OCI-LY1 (cell line): ENCODE measurements around the gene NTRK3.

Experiments used
- H2AFZ ChIP-seq: fragments of 200-600 bp; sonication (generic), shearing (Covaris generic); 2 replicates; pipeline ENCODE4 v1.6.0; 2014; ENCODE audit warnings: antibody characterized with exemption, mild to moderate bottlenecking, low read length
- H3F3A ChIP-seq: fragments of 200-600 bp; sonication (generic), shearing (Covaris generic); 2 replicates; pipeline ENCODE4 v1.6.0; 2014; ENCODE audit warnings: mild to moderate bottlenecking, antibody characterized with exemption, low read length, moderate library complexity; ENCODE audit not compliant: insufficient read depth
- H3K27ac ChIP-seq: fragments of 200-600 bp; sonication (generic); 2 replicates; pipeline ENCODE4 v1.5.1; 2014; ENCODE audit warnings: low read length, mixed run types, mild to moderate bottlenecking, low read depth; ENCODE audit not compliant: poor library complexity, severe bottlenecking
- H3K27me3 ChIP-seq: fragments of 200-600 bp; sonication (generic); 2 replicates; pipeline ENCODE4 v1.6.0; 2014; ENCODE audit warnings: antibody characterized with exemption, mild to moderate bottlenecking, low read length, moderate library complexity; ENCODE audit not compliant: insufficient read depth
- H3K36me3 ChIP-seq: fragments of 200-600 bp; sonication (generic); 2 replicates; pipeline ENCODE4 v1.6.1; 2014; ENCODE audit warnings: mild to moderate bottlenecking, antibody characterized with exemption, low read length, moderate library complexity, mixed read lengths; ENCODE audit not compliant: insufficient read depth
- H3K4me1 ChIP-seq: fragments of 200-600 bp; sonication (generic); 2 replicates; pipeline ENCODE4 v1.5.1; 2014; ENCODE audit warnings: mild to moderate bottlenecking, low read length, moderate library complexity; ENCODE audit not compliant: insufficient read depth, severe bottlenecking
- H3K4me2 ChIP-seq: fragments of 200-600 bp; sonication (generic), shearing (Covaris generic); 2 replicates; pipeline ENCODE4 v1.6.1; 2014; ENCODE audit warnings: low read length
- H3K4me3 ChIP-seq: fragments of 200-600 bp; sonication (generic); 2 replicates; pipeline ENCODE4 v1.5.1; 2014; ENCODE audit warnings: low read length, low read depth, mild to moderate bottlenecking, mixed read lengths; ENCODE audit not compliant: poor library complexity, severe bottlenecking
- H3K79me2 ChIP-seq: fragments of 200-600 bp; shearing (Covaris generic); 2 replicates; pipeline ENCODE4 v1.6.1; 2016; ENCODE audit warnings: mixed run types, low read length, mixed read lengths; ENCODE audit not compliant: insufficient read depth
- H3K9ac ChIP-seq: fragments of 200-600 bp; sonication (generic), shearing (Covaris generic); 2 replicates; pipeline ENCODE4 v1.6.1; 2014; ENCODE audit warnings: mild to moderate bottlenecking, low read length, mixed read lengths
- H3K9me2 ChIP-seq: fragments of 200-600 bp; sonication (generic), shearing (Covaris generic); 2 replicates; pipeline ENCODE4 v1.6.1; 2014; ENCODE audit warnings: low read depth, mild to moderate bottlenecking, low read length, mixed read lengths
- H3K9me3 ChIP-seq: fragments of 200-600 bp; shearing (Covaris generic); 2 replicates; pipeline ENCODE4 v1.6.1; 2014; ENCODE audit warnings: low read length, mixed read lengths
- H4K20me1 ChIP-seq: fragments of 200-600 bp; sonication (generic), shearing (Covaris generic); 2 replicates; pipeline ENCODE4 v1.6.0; 2016; ENCODE audit warnings: mild to moderate bottlenecking, low read length; ENCODE audit not compliant: insufficient read depth
- EZH2 ChIP-seq: fragments of 200-600 bp; sonication (generic), shearing (Covaris generic); IDR thresholded peaks from 2 replicates; pipeline ENCODE4 v1.8.0; 2017; ENCODE audit warnings: borderline replicate concordance, mixed run types, mild to moderate bottlenecking, antibody characterized with exemption, low read length, moderate library complexity, mixed read lengths
- TF ChIP-seq, protein P1 (sequence below): fragments of 200-600 bp; sonication (generic), shearing (Covaris generic); IDR thresholded peaks from 2 replicates; pipeline ENCODE4 v1.5.1; 2017; ENCODE audit warnings: mild to moderate bottlenecking, antibody characterized with exemption, low read length, moderate library complexity, mixed read lengths

NTRK3 gene

DNA sequence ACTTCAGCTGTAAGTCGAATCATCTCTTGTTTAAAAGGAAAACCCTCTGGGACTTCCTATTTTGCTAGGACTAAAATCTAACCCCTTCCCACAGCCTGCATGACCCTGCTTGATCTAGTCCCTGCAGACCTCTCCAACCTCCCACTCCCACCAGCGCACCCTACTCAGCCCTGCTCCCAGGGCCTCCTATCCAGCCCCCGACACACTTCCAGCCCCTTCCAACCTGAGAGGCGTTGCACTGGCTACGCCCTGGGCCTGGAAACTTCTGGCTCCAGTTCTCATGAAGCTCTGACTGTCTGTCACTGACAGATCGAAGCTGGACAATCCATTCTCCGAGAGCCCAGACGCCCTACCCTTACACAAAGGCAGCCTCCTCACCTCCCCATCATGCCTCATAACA, 21.8 kb downstream of the NTRK3 start:
- Histone ChIP-seq H3K4me3 (no peak overlapping the region), H3K36me3 (no peaks in the 10 kb centered on the region), H3K27ac (no peak overlapping the region), H4K20me1 (no peaks in the 10 kb centered on the region), H3K79me2 (no peaks in the 10 kb centered on the region), H3K9me2 (no peaks in the 10 kb centered on the region), H3F3A (no peaks in the 10 kb centered on the region), H3K9me3 (no peaks in the 10 kb centered on the region), H3K27me3 (no peaks in the 10 kb centered on the region), H2AFZ (no peak overlapping the region), H3K4me1 (no peaks in the 10 kb centered on the region), H3K9ac (no peak overlapping the region), H3K4me2 (no peak overlapping the region)
- TF ChIP-seq EZH2 = no peak
- TF ChIP-seq, protein P1, sequence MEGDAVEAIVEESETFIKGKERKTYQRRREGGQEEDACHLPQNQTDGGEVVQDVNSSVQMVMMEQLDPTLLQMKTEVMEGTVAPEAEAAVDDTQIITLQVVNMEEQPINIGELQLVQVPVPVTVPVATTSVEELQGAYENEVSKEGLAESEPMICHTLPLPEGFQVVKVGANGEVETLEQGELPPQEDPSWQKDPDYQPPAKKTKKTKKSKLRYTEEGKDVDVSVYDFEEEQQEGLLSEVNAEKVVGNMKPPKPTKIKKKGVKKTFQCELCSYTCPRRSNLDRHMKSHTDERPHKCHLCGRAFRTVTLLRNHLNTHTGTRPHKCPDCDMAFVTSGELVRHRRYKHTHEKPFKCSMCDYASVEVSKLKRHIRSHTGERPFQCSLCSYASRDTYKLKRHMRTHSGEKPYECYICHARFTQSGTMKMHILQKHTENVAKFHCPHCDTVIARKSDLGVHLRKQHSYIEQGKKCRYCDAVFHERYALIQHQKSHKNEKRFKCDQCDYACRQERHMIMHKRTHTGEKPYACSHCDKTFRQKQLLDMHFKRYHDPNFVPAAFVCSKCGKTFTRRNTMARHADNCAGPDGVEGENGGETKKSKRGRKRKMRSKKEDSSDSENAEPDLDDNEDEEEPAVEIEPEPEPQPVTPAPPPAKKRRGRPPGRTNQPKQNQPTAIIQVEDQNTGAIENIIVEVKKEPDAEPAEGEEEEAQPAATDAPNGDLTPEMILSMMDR = no peak

DNA sequence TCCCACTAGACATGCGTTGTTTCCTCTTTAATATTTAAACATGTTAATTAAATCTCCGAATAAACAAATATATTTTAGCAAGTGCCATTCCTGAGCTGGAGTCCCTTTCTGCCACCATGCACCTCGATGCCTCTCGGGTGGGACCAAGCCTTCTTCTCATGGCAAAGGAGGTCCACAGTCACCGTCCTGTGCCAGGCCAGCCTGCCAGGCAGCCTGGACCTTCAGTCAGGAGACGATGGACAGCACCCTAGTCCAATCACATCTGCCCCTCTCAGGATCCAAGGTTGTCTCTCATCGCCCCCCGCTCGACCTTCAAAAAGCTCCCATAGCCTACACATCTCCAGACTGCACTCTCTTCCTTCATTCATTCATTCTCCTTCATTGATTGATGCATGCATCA, 22.6 kb downstream of the NTRK3 start:
- H3K9me2 ChIP-seq = no peaks in the 10 kb centered on the region
- no peaks in the 10 kb centered on the region for H3K79me2 ChIP-seq
- H3K27me3 ChIP-seq = no peaks in the 10 kb centered on the region
- H3F3A ChIP-seq = no peaks in the 10 kb centered on the region
- H4K20me1 ChIP-seq = no peaks in the 10 kb centered on the region
- H3K4me1 ChIP-seq = no peaks in the 10 kb centered on the region
- H3K27ac ChIP-seq = no peak overlapping the region
- no peak overlapping the region for H3K4me2 ChIP-seq
- TF ChIP-seq, protein P1 = no peak
- TF ChIP-seq EZH2 = no peak
- no peak overlapping the region for H2AFZ ChIP-seq
- H3K9ac ChIP-seq = no peak overlapping the region
- no peaks in the 10 kb centered on the region for H3K9me3 ChIP-seq
- no peaks in the 10 kb centered on the region for H3K36me3 ChIP-seq
- no peak overlapping the region for H3K4me3 ChIP-seq

DNA sequence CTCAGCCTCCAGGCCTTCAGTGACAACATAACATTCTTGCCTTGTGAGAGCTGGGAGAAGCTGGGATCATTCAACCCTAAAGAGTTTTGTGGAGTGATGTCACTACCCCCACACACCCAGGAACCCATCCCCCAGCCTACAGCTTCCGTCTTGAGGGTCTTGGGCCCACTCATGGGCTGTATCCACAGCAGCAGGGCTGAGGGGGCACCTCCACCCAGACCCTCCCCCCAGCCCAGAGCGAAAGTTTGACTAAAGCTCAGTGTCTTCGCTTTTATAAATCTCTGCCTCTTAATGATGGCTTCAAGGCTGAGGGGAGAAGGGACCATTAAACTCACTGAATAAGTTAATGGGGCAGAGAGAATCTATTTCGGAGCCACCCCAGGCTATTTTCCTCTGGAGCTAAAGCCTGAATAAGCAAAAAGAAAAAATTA, 23.8 kb downstream of the NTRK3 start:
- Histone ChIP-seq H3K9me2 (no peaks in the 10 kb centered on the region), H4K20me1 (no peaks in the 10 kb centered on the region), H2AFZ (no peak overlapping the region), H3K9me3 (no peaks in the 10 kb centered on the region), H3K4me1 (no peaks in the 10 kb centered on the region), H3K79me2 (no peaks in the 10 kb centered on the region), H3K27me3 (no peaks in the 10 kb centered on the region), H3K9ac (no peak overlapping the region), H3K27ac (no peak overlapping the region), H3K4me3 (no peak overlapping the region), H3F3A (no peaks in the 10 kb centered on the region), H3K4me2 (no peak overlapping the region), H3K36me3 (no peaks in the 10 kb centered on the region)
- TF ChIP-seq, protein P1 = no peak
- TF ChIP-seq EZH2 = no peak
